ENCODE measurements around the gene PREPL. TPM values are rescaled to one million over a fixed set of nuclear protein-coding genes. Genes with fewer than 3 reads are reported as not detected.

Gene PREPL
- total RNA-seq, 2 donors from 2014 or later = 29.6 to 35.6 TPM

- intact Hi-C loops (cut with DNase I) = no loop called here
- Histone ChIP-seq H3K36me3 (no peaks in the 10 kb centered on the region), H3K9ac (ENCODE audit: low read depth in 2 of 2, low read length in 2 of 2) (no peak overlapping the region), H3K4me3 (no peak overlapping the region), H3K4me1 (no peaks in the 10 kb centered on the region), H3K27ac (no peak overlapping the region), H3K27me3 (no peaks in the 10 kb centered on the region), H3K9me3 (no peaks in the 10 kb centered on the region)
- no peak for TF ChIP-seq CTCF (IDR thresholded peaks at IDR 0.05)
- DNase-seq = no peak
Measured at GRCh38 chr2:44347526-44347925, 13.8 kb downstream of the PREPL start.

- no peak for DNase-seq
- no peak for TF ChIP-seq CTCF (IDR thresholded peaks at IDR 0.05)
- Histone ChIP-seq H3K9me3 (no peaks in the 10 kb centered on the region), H3K36me3 (no peaks in the 10 kb centered on the region), H3K9ac (ENCODE audit: low read depth in 2 of 2, low read length in 2 of 2) (no peak overlapping the region), H3K4me3 (no peak overlapping the region), H3K27me3 (no peaks in the 10 kb centered on the region), H3K4me1 (no peaks in the 10 kb centered on the region), H3K27ac (no peak overlapping the region)
- intact Hi-C loops (cut with DNase I) = loop anchor here (5.0 kb wide), 1 partner anchor 301 kb away; no protein-coding TSS in a partner anchor
Measured at GRCh38 chr2:44342854-44343253, 18.4 kb downstream of the PREPL start.

GRCh38 chr2:44335806-44336538, 25.3 kb downstream of the PREPL start:
- DNase-seq = no peak
- Histone ChIP-seq H3K4me1 (no peaks in the 10 kb centered on the region), H3K9me3 (no peaks in the 10 kb centered on the region), H3K27ac (no peak overlapping the region), H3K9ac (ENCODE audit: low read depth in 2 of 2, low read length in 2 of 2) (no peak overlapping the region), H3K36me3 (no peaks in the 10 kb centered on the region), H3K4me3 (no peak overlapping the region), H3K27me3 (no peaks in the 10 kb centered on the region)
- intact Hi-C loops (cut with DNase I) = no loop called here
- no peak for TF ChIP-seq CTCF (IDR thresholded peaks at IDR 0.05)

- intact Hi-C loops (cut with DNase I) = no loop called here
- no peak overlapping the region for H3K9ac ChIP-seq (ENCODE audit: low read depth in 2 of 2, low read length in 2 of 2)
- no peaks in the 10 kb centered on the region for H3K4me1 ChIP-seq
- no peak for TF ChIP-seq CTCF (IDR thresholded peaks at IDR 0.05)
- H3K9me3 ChIP-seq = no peaks in the 10 kb centered on the region
- DNase-seq = no peak
- no peak overlapping the region for H3K4me3 ChIP-seq
- H3K36me3 ChIP-seq = peaks cover 4% of the 10 kb centered on the region
- no peaks in the 10 kb centered on the region for H3K27me3 ChIP-seq
- no peak overlapping the region for H3K27ac ChIP-seq
Measured at GRCh38 chr2:44333994-44334393, 27.3 kb downstream of the PREPL start.

- no peak overlapping the region for H3K4me3 ChIP-seq
- no peak for TF ChIP-seq CTCF (IDR thresholded peaks at IDR 0.05)
- H3K36me3 ChIP-seq = peaks cover 6% of the 10 kb centered on the region
- H3K9ac ChIP-seq (ENCODE audit: low read depth in 2 of 2, low read length in 2 of 2) = no peak overlapping the region
- no peaks in the 10 kb centered on the region for H3K9me3 ChIP-seq
- no peak overlapping the region for H3K27ac ChIP-seq
- no peaks in the 10 kb centered on the region for H3K27me3 ChIP-seq
- no peak for DNase-seq
- no peaks in the 10 kb centered on the region for H3K4me1 ChIP-seq
- intact Hi-C loops (cut with DNase I) = no loop called here
Measured at GRCh38 chr2:44330801-44331200, 30.5 kb downstream of the PREPL start.

All from colonic mucosa (tissue), 4 donors.